Stimulated activated CD4-positive, alpha-beta T cell treated with anti-CD3 and anti-CD28 coated beads, Interleukin-12 subunit alpha, Interleukin-12 subunit beta, amount 100 ng/mL, for 48 hours (primary cell): ENCODE data around the gene NMT1.

Experiments used
- DNase-seq, 3 donors: peaks; one replicate each; pipeline ENCODE4 v3.0.0-alpha.2; 2020; ENCODE audit warnings: low read depth in 2 of 3, low spot score in 1 of 3

The NMT1 gene

GRCh38 chr17:45104029-45104428, 42.9 kb downstream of the NMT1 start:
- DNase-seq, result no peak

DNA sequence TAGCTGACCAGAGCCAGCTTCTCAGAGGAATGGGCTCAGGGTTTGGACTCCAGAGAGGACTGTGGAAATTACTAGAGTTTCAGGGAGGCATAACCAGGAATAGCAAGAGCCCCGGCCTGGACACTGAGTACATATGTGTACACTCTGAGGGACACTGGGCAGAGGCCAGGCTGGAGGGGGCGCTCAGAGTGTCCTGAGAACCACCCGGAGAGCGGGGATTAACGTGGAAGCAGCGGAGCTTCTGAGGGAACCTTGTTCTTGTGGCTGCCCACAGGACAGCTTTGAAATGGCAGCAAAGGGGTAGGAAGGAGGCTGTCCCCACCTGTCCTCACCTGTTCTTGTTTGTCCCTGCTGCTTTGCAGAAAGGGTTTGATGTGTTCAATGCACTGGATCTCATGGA, 43.4 kb downstream of the NMT1 start:
- DNase-seq, result no peak

DNA sequence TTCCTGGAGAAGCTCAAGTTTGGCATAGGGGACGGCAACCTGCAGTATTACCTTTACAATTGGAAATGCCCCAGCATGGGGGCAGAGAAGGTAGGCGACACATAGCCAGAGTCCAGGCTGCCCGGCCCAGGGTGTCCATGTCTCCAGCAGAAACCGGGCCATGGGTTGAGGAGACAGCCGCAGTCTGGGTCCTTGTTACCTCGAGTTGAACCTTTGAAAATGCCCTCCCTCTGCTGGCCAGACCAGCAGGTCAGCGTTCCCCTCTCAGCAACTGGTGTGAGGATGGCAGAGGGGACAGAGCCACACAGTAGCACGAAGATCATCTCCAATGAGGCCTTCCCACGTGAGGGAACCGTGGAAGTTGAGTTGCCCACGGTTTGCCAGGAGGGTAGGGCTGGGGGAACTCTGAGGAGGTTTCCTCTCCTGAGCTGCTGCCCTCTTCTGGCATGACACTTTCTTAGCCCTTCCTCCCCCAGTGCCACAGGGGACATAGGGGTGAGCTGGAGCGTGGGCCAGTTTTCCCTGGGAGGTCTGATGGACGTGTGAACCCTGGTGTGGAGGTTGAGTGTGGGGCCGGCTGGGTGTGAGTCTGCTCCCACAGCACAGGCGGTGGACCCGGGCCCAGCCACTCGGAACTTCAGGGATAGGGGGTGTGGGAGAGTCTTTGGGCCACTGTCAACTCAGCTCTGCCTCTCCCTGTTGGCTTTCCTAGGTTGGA, 43.9 kb downstream of the NMT1 start:
- no peak for DNase-seq

GRCh38 chr17:45106096-45106495, 45.0 kb downstream of the NMT1 start:
- no peak for DNase-seq

DNA sequence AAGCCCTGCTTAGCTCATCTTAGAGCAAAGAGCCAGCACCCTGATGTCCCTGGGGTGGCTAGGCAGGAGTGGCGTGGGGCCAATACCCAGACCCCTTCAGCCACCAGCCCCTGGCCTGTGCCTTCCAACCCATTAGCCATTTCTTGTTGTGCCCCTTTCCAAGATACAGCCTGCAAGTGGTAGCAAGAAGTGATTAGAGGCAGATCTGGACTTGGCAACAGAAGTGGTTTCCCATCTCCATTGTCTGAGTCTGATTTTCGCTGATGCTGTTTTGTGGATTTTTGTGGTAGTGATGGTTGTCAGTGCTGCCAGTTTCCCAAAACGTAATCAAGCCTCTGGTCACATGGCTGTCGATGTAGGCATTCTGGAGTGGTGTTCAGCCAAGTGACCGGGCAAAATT, 45.5 kb downstream of the NMT1 start:
- no peak for DNase-seq

DNA sequence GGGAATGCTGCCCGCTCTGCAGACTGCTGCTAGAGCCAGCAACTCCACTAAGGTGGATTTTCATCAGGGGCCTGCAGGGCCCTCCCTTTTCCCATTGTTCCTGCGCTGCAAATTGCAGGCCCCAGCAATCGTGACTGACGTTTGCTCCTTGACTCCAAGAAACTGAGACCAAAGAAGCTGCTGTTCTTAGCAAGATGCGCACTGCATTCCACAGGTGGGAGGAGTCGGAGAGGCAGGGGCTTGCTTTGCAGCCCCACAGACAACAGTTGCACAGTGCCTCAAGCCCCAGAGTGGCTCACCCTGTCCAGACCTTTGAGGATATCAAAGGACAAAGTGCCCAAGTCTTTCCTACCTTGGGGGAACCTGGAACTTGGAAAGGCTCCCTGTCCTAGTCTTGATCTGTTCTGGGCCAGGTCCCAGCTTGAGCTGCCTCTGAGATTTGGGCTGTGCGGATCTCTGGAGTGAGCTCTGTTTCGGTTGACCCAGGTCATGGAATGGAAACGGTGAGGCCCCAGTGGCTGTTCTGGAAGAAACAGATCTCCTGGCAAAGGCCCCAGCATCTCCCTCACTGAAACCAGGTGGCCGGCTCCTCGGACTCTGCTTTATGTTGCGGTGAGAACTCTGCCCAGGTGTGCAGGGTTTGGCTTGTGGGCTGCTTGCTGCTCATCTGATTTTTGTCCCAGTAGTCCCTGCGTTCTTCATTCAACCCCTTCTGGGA, 46.3 kb downstream of the NMT1 start:
- no peak for DNase-seq

- DNase-seq, result no peak
Measured at GRCh38 chr17:45108051-45108450, 46.9 kb downstream of the NMT1 start.

DNA sequence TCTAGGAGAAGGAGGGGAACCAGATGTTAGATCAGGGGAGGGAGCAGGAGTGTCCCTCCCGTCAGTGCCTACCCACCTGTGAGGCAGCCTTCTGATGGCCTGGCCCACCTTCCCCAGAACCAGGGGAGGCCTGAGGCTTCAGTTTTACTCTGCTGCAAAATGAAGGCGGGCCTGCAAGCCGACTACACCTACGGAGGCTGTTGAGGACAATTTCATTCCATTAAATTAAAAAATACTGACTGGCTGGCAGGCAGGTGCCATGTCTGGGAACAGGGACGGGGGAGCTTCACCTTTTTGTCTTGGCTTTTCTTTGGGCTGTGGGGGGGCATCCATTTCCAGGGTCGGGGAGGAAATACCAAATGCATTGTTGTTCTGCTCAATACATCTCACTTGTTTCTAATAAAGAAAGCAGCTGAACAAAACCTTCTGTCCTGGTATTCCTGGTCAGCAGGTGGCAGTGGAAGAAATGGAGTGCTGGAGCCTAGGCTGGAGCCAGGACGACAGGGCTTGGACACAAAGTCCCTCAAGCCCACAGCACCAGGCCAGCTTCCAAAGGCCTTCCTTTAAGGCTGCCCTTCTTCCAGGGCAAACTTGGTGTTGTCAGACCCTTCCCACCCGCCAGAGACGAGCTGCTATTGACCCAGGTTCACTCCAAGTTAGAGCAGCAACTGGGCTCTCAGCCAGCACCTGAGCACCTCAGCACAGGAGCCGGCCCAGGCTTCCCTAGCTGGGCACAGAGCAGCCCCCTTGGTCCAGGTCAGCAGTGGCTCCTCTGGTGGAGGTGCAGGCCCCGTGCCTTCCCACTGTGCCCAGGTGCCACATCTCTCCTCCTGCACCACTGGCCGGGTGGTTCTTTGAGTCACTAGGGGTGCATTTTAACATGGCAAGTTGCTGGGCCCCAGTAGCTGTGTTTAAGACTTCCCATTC, 47.7 kb downstream of the NMT1 start:
- DNase-seq, result no peak

DNA sequence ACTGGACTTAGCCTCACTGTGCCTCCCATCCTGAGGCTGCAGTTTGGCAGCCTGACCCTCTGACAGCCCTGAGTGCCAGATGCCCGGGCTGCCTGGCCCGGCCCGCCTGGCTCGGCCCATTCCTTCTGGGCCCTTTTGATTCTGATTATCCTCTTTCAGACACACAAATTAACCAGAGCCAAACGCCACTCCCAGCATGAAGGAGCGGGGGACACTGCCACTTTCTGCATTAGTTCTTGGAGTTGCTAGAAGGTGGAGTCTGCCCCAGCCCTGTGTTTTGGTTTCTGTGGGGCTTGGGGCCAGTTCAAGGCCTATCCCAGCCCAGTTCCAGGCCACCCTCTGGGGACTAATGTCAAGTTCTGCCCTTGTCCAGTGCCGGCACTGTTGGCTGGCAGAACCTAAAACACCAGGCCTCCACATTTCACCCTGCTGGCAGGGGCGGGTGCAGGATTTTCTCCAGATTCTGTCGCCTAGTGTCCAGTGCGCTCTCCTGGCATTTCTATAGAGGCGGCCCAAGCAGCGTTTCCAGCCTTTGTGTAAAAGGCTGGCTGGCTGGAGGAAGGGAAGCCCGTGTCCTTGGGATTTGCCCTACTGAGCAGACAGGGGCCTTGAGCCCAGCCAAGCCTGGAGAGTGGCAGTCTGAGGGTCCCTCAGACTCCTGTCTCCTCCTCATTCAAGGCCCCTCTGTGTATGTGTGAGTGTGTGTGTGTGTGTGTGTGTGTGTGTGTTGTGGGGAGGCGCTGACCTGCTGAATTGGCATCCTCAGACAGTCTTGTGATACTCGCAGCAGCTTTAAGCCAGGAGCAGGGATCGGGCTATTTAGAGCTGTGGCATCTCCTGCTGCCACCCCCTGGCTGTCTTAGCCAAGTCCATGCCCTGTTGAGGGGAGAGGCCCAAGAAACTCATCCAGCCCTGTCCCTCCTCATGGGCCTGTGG, 49.8 kb downstream of the NMT1 start:
- DNase-seq, result no peak

DNA sequence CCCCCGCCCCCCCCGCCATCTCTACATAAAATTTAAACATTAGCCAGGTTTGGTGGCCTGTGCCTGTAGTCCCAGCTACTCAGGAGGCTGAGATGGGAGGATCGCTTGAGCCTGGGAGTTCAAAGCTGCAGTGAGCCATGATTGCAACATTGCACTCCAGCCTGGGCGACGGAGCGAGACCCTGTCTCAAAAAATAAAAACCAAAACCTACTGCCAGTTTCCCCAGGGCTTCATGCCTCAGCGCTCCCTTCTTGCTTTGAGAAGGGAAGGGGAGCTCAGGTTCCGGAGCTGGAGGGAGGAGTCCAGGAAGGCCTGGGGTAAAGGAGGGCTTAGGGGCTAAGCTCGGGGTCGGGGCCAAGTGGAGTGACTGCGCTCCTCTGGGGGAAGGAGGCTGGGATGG, 50.7 kb downstream of the NMT1 start:
- DNase-seq, result no peak

DNA sequence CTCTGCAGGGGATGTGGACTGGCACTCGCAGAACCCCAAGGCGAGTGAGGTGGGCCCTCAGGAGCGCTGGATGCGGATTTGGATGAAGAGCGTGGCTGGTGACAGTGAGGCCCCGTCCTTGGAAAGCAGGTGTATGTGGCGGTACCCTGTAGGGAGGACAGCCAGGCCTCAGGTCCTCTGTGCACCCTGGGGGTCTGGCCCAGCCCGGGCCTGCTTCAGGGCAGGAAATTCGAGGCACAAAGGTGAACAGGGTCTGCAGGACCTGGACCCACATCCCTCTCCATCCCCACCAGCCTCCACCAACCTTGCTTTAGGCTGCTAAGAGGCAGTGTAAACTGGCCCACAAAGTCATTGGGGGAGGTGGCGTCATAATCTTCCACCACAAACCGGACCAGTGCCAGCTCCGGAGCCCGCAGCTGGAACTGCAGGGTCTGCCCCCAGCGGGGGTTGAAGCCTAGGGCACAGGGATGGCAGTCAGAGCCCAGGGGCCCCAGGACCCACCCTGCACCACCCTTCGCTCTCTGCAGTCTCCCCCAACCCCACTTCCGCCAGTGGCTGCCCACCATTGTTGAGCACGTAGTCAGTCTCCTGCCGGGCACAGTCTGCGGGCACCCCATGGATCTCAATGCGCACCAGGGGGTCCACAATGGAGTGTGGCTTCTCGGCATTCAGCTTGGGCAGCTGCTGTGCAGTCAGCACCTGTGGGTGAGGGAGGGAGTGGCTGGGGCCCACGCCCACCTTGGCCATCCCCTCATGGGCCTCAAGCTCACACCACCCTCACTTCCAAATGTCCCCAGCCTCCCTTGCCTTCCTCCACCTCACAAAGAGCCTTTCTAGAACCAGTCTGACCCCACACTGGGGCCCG, 51.7 kb downstream of the NMT1 start:
- no peak for DNase-seq

DNA sequence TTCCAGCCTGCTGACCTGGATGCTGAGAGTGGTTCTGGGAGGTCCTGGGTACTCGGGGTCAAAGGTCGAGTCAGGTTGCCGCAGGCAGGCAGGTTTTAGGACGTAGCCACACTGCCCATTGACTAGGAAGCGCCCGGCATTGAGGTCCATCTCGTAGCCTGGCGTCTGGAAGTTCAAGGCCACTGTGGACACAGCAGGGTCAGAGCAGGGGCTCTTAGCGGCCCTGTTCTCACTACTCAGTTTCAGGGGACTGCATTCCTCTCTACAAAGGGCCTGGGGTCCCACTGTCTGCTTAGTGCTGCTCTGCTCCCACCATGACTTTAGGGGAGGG, 52.3 kb downstream of the NMT1 start:
- DNase-seq, result no peak

DNA sequence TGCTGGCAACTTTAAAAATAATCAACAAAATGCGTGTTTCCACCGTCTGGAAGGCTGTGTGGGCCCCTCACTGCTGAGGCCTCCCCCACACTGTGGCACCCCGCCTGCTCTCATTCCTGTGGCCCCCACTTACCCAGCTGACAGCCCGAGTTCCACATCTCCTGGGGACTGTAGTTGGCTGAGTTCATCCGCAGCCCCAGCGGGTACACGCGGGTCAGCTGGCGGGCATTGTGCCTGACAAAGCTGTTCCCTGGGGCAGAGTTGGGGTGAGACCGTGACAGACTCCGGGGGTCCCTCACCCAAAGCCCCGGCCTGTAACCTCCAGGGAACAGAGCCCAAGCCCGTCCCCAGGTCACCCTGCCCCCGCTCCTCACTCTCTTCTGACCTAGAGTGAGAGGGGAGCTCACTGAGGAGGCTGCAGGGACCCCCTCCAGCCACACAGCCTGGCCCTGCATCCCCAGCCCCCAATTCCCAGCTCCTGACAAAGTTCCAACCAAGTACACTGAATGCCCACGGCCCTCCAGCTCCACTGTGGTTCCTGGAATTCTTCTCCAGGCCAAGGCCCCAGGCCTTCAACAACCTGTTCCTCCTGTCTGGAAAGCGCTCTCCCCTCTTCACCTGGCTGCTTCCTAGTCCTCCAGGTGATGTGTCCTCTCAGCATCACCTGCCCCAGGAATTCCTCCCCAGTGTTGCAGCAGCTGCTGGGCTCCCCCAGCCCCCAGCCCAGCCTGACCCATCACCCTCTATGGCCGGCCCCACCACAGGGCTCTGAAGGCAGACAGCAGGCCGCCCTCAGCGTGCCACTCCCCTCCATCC, 53.2 kb downstream of the NMT1 start:
- no peak for DNase-seq

- DNase-seq, result no peak
Measured at GRCh38 chr17:45115015-45115625, 54.0 kb downstream of the NMT1 start.

DNA sequence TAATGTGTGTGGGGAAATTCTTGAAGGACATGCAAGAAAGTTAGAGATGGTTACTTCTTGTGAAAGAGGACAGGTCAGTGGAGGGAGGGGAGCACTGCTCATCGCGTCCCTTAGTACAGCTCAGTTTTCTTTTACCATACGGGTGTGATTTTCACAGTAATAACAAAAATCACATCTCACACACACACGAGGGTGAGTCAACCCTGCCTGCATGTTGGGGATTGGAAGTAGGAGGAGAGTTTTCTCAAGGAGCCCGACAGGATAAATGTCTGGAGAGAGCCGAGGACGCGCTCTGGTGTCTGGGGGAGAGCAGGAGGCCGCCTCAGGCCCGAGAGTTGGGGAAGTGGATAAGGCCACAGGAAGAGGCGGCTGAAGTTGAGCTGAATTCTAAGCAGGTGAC, 54.8 kb downstream of the NMT1 start:
- no peak for DNase-seq

GRCh38 chr17:45116434-45117016, 55.4 kb downstream of the NMT1 start:
- DNase-seq, result no peak

DNA sequence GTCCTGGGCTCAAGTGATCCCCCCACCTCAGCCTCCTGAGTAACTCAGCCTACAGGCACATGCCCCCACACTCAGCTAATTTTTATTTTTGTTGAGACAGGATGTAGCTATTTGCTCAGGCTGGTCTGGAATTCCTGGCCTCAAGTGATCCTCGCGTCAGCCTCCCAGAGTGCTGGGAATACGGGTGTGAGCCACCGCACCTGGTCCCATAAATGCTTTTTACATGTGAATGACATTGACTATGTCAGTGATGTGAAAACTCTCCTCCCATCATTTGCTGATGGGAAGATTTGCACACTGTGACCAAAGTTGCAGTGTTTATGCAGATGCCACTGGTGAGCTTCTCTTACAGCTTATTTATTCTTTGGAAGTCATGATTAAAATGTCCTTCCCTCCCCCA, 56.2 kb downstream of the NMT1 start:
- no peak for DNase-seq
